Measurements from ENCODE around the gene ITGB5.

The ITGB5 gene

DNA sequence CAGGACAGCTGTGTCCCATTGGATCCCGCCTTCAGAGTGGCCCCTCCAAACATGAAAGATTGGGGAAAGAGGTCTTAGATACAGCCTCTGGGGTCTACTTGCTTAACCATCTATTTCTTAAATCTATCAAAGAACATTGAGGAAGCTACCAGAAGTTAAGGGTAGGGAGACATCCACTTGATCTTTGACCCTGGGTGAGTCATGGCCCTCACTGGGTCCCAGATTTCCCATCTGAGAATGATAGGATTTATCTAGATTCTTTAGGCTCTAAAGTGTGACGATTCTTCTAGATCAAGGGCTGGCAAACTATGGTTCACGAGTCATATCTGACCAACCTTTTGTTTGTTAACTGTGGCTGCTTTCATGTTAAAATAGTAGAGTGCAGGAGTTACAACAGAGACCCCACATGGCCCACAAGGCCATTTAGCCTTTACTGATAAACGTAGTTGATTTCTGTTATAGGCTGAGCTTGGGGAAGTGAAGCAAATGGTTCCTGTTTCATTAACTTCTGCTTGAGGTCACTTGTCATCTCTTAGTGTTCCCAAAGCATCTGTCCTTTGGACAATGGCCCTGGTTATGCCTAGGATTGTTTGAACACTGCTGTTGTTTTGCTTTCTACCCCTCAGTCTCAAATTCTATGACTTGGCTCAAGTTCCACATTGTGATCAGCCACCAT, 39.4 kb upstream of the ITGB5 start:
- DNase-seq (ENCODE audit: low read depth): no peak
- TF ChIP-seq, protein P1, sequence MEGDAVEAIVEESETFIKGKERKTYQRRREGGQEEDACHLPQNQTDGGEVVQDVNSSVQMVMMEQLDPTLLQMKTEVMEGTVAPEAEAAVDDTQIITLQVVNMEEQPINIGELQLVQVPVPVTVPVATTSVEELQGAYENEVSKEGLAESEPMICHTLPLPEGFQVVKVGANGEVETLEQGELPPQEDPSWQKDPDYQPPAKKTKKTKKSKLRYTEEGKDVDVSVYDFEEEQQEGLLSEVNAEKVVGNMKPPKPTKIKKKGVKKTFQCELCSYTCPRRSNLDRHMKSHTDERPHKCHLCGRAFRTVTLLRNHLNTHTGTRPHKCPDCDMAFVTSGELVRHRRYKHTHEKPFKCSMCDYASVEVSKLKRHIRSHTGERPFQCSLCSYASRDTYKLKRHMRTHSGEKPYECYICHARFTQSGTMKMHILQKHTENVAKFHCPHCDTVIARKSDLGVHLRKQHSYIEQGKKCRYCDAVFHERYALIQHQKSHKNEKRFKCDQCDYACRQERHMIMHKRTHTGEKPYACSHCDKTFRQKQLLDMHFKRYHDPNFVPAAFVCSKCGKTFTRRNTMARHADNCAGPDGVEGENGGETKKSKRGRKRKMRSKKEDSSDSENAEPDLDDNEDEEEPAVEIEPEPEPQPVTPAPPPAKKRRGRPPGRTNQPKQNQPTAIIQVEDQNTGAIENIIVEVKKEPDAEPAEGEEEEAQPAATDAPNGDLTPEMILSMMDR (conservative IDR thresholded peaks at IDR 0.05; ENCODE audit: low read depth, low read length): no peak
- H3K4me3 ChIP-seq (ENCODE audit: low read depth, low read length): no peak overlapping the region

- TF ChIP-seq, protein P1 (conservative IDR thresholded peaks at IDR 0.05; ENCODE audit: low read depth, low read length): no peak
- DNase-seq (ENCODE audit: low read depth): no peak
Measured at GRCh38 chr3:124924741-124925140, 37.6 kb upstream of the ITGB5 start.

GRCh38 chr3:124923833-124924232, 36.7 kb upstream of the ITGB5 start:
- TF ChIP-seq, protein P1 (conservative IDR thresholded peaks at IDR 0.05; ENCODE audit: low read depth, low read length): peak; percentile 35
- no peak overlapping the region for H3K4me3 ChIP-seq (ENCODE audit: low read depth, low read length)
- DNase-seq (ENCODE audit: low read depth): peak; percentile 22

More at GRCh38 chr3:124924741-124925140, 37.6 kb upstream of the ITGB5 start:
- H3K4me3 ChIP-seq (ENCODE audit: low read depth, low read length): no peak overlapping the region

GRCh38 chr3:124920718-124921117, 33.6 kb upstream of the ITGB5 start:
- TF ChIP-seq, protein P1 (conservative IDR thresholded peaks at IDR 0.05; ENCODE audit: low read depth, low read length): no peak
- no peak for DNase-seq (ENCODE audit: low read depth)
- no peak overlapping the region for H3K4me3 ChIP-seq (ENCODE audit: low read depth, low read length)

- no peak overlapping the region for H3K4me3 ChIP-seq (ENCODE audit: low read depth, low read length)
- TF ChIP-seq, protein P1 (conservative IDR thresholded peaks at IDR 0.05; ENCODE audit: low read depth, low read length): no peak
- DNase-seq (ENCODE audit: low read depth): peak; percentile 39
Measured at GRCh38 chr3:124919756-124920155, 32.6 kb upstream of the ITGB5 start.

- H3K4me3 ChIP-seq (ENCODE audit: low read depth, low read length): no peak overlapping the region
- TF ChIP-seq, protein P1 (conservative IDR thresholded peaks at IDR 0.05; ENCODE audit: low read depth, low read length): no peak
Measured at GRCh38 chr3:124918524-124918923, 31.4 kb upstream of the ITGB5 start.

DNA sequence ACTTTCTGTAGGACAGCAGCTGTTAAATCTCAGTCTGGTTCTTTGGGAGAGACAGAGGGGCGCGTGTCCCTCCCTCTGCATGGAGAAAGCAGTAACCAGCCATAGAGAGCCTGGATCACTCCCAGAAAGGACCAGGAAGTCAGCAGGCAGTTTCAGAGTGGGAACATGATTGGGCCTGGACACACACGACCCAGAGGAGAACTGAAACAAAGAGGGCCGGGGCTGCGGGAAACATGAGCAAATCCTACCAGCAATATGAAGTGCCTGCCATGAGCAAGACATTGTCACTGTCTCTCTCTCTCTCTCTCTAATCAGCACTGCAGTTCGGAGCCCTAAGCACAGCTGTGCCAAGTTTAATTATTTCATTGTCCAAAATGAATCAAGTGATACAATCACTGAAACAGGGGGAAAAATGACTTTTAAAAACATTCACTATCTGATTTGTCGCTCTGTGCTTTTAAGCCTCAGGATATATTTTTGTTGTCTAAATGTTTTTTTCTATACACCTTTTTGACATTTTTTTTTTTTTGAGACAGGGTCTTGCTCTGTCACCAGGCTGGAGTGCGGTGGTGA, 29.8 kb upstream of the ITGB5 start:
- DNase-seq (ENCODE audit: low read depth): no peak
- no peak overlapping the region for H3K4me3 ChIP-seq (ENCODE audit: low read depth, low read length)
- TF ChIP-seq, protein P1 (conservative IDR thresholded peaks at IDR 0.05; ENCODE audit: low read depth, low read length): no peak

More at GRCh38 chr3:124918524-124918923, 31.4 kb upstream of the ITGB5 start:
- DNase-seq (ENCODE audit: low read depth): no peak

Measured in choroid plexus epithelial cell (primary cell).